Right hindlimb (tissue), 1 donor: ENCODE results near the gene GABPB2.
"Not testable (repeated sequence)": the region's sequence is repeated elsewhere in the genome, so short reads cannot be mapped to it uniquely, and the experiment has no call there.

Source experiments
- DNase-seq: peaks from one replicate; pipeline ENCODE4 v3.0.0-alpha.2; 2018

GABPB2 gene

GRCh38 chr1:151060007-151060656 lies 10.4 kb upstream of the GABPB2 start, which contains the start of gene MLLT11:
MLLT11 (plus strand) TSS chr1:151060397; CDS start chr1:151067225, 6,828 bp downstream.
- peak; percentile 88 for DNase-seq

GRCh38 chr1:151060657-151061421 lies 9.7 kb upstream of the GABPB2 start:
- peak; percentile 33 for DNase-seq

GRCh38 chr1:151061704-151062103 lies 8.9 kb upstream of the GABPB2 start:
- no peak for DNase-seq

- DNase-seq = no peak
Observed at GRCh38 chr1:151062741-151063371, 7.7 kb upstream of the GABPB2 start.

GRCh38 chr1:151065089-151065645 lies 5.4 kb upstream of the GABPB2 start:
- DNase-seq = no peak

- no peak for DNase-seq
Observed at GRCh38 chr1:151067185-151067584, 3.4 kb upstream of the GABPB2 start.

- DNase-seq = no peak
Observed at GRCh38 chr1:151069103-151069486, 1.5 kb upstream of the GABPB2 start.

GRCh38 chr1:151072224-151072623 lies 1.7 kb downstream of the GABPB2 start:
- no peak for DNase-seq

GRCh38 chr1:151085953-151086559 lies 15.5 kb downstream of the GABPB2 start:
- no peak for DNase-seq

- DNase-seq = not testable (repeated sequence)
Observed at GRCh38 chr1:151097426-151097825, 26.9 kb downstream of the GABPB2 start.

- no peak for DNase-seq
Observed at GRCh38 chr1:151098126-151098525, 27.6 kb downstream of the GABPB2 start.

GRCh38 chr1:151104630-151105029 lies 34.1 kb downstream of the GABPB2 start:
- DNase-seq = no peak

- DNase-seq = no peak
Observed at GRCh38 chr1:151106894-151107293, 36.3 kb downstream of the GABPB2 start.

GRCh38 chr1:151108331-151108730 lies 37.8 kb downstream of the GABPB2 start:
- no peak for DNase-seq

GRCh38 chr1:151113877-151114276 lies 43.3 kb downstream of the GABPB2 start:
- DNase-seq = no peak

GRCh38 chr1:151124763-151125403 lies 54.3 kb downstream of the GABPB2 start:
- no peak for DNase-seq

GRCh38 chr1:151128800-151129199 lies 58.2 kb downstream of the GABPB2 start:
- no peak for DNase-seq

GRCh38 chr1:151130987-151131586 lies 60.5 kb downstream of the GABPB2 start:
- peak; percentile 94 for DNase-seq

GRCh38 chr1:151131701-151132334 lies 61.3 kb downstream of the GABPB2 start:
- peak; percentile 54 for DNase-seq

GRCh38 chr1:151132335-151133017 lies 61.9 kb downstream of the GABPB2 start:
- DNase-seq = peak; percentile 46
